ENCODE measurements around the gene ADAMTSL1.

The ADAMTSL1 gene

DNA sequence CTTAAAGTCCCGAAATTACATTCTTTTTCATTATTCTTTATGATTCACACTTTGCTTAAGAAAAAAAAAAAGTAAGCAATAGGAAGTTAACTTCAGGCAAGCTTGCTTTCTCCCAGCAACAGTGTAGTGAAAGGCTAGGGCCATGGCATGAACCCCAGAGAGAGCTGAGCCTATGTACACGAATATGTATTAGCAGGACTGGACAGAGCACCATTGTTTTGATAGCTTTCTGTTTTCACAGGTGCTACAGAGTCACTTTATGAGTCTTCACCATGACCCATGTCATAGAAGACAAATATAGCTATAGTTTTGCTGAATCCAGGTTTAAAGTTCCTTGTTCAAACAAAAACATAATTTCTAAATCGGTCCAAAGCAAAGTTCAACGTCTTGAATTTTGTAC, 199.2 kb downstream of the ADAMTSL1 start:
- H3K4me2 ChIP-seq (ENCODE audit: insufficient read depth, low read length): no peak overlapping the region
- H3K4me3 ChIP-seq (ENCODE audit: low read depth in 1 of 2, low read length in 2 of 2): no peak overlapping the region
- H3K9ac ChIP-seq (ENCODE audit: low read depth, low read length): no peak overlapping the region
- DNase-seq (no peak), ATAC-seq (ENCODE audit: insufficient read depth, low read depth) (no peak)
- no peaks in the 10 kb centered on the region for H3K79me2 ChIP-seq (ENCODE audit: insufficient read depth, low read length)
- no peak for TF ChIP-seq EZH2 (IDR thresholded peaks at IDR 0.05; ENCODE audit: borderline replicate concordance, low read depth, low read length, severe bottlenecking)
- TF ChIP-seq, protein P1, sequence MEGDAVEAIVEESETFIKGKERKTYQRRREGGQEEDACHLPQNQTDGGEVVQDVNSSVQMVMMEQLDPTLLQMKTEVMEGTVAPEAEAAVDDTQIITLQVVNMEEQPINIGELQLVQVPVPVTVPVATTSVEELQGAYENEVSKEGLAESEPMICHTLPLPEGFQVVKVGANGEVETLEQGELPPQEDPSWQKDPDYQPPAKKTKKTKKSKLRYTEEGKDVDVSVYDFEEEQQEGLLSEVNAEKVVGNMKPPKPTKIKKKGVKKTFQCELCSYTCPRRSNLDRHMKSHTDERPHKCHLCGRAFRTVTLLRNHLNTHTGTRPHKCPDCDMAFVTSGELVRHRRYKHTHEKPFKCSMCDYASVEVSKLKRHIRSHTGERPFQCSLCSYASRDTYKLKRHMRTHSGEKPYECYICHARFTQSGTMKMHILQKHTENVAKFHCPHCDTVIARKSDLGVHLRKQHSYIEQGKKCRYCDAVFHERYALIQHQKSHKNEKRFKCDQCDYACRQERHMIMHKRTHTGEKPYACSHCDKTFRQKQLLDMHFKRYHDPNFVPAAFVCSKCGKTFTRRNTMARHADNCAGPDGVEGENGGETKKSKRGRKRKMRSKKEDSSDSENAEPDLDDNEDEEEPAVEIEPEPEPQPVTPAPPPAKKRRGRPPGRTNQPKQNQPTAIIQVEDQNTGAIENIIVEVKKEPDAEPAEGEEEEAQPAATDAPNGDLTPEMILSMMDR (IDR thresholded peaks at IDR 0.05; ENCODE audit: borderline replicate concordance, extremely low read depth, low read length, poor library complexity, severe bottlenecking): no peak
- H3K27ac ChIP-seq (ENCODE audit: low read length): no peak overlapping the region
- H3K36me3 ChIP-seq (ENCODE audit: insufficient read depth, low read length): no peaks in the 10 kb centered on the region
- no peak overlapping the region for H2AFZ ChIP-seq (ENCODE audit: low read depth, low read length)
- peaks cover 3% of the 10 kb centered on the region for H3K27me3 ChIP-seq (ENCODE audit: insufficient read depth, low read length, poor library complexity)
- no peaks in the 10 kb centered on the region for H3K4me1 ChIP-seq (ENCODE audit: insufficient read depth, low read length)
- no peaks in the 10 kb centered on the region for H3K9me3 ChIP-seq (ENCODE audit: insufficient read depth, low read length, severe bottlenecking)
- no peaks in the 10 kb centered on the region for H4K20me1 ChIP-seq (ENCODE audit: insufficient read depth, low read length)

DNA sequence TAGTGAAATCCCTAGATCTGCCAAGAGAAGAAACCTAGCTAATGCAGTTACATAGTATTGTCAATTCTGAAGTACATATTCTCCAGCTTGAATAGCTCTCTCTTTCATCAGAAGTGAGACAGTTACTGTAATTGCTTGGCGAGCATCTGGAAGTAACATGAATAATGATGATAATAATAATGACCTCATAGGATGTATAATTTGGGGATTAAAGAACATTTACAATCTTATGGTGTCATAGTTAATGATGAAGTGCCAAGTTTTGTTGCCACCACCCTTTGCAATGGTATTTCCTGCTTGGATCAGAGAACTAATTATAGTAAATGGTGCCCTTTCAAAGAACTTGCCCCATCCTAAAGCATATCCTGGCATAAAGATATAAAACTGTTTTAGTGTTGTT, 201.4 kb downstream of the ADAMTSL1 start:
- DNase-seq (no peak), ATAC-seq (ENCODE audit: insufficient read depth, low read depth) (no peak)
- no peaks in the 10 kb centered on the region for H3K36me3 ChIP-seq (ENCODE audit: insufficient read depth, low read length)
- H2AFZ ChIP-seq (ENCODE audit: low read depth, low read length): no peak overlapping the region
- no peak overlapping the region for H3K4me2 ChIP-seq (ENCODE audit: insufficient read depth, low read length)
- H3K9me3 ChIP-seq (ENCODE audit: insufficient read depth, low read length, severe bottlenecking): no peaks in the 10 kb centered on the region
- no peak overlapping the region for H3K27ac ChIP-seq (ENCODE audit: low read length)
- H3K4me3 ChIP-seq (ENCODE audit: low read depth in 1 of 2, low read length in 2 of 2): no peak overlapping the region
- H3K27me3 ChIP-seq (ENCODE audit: insufficient read depth, low read length, poor library complexity): peaks cover 1% of the 10 kb centered on the region
- no peaks in the 10 kb centered on the region for H3K4me1 ChIP-seq (ENCODE audit: insufficient read depth, low read length)
- no peaks in the 10 kb centered on the region for H3K79me2 ChIP-seq (ENCODE audit: insufficient read depth, low read length)
- no peaks in the 10 kb centered on the region for H4K20me1 ChIP-seq (ENCODE audit: insufficient read depth, low read length)
- TF ChIP-seq EZH2 (IDR thresholded peaks at IDR 0.05; ENCODE audit: borderline replicate concordance, low read depth, low read length, severe bottlenecking): no peak
- TF ChIP-seq, protein P1 (IDR thresholded peaks at IDR 0.05; ENCODE audit: borderline replicate concordance, extremely low read depth, low read length, poor library complexity, severe bottlenecking): no peak
- H3K9ac ChIP-seq (ENCODE audit: low read depth, low read length): no peak overlapping the region

DNA sequence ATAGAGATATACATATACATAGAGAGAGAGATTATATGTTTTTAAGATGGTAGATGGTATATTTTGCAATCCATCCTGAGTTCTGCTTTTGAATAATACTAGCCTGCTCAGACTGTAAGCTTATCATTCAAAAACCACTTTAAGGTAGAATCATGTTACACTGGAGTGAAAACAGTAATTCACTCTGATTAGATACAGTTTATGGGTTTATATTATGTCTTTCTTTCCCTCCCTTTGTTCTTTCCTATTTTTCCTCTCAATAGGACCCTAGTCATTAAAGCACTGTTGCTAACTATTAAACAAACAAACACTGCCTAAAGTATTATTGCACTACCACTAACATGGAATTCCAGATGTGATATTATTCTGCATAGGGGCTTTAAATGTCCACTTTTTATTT, 202.0 kb downstream of the ADAMTSL1 start:
- Histone ChIP-seq H3K4me2 (ENCODE audit: insufficient read depth, low read length) (no peak overlapping the region), H3K27ac (ENCODE audit: low read length) (no peak overlapping the region), H3K36me3 (ENCODE audit: insufficient read depth, low read length) (no peaks in the 10 kb centered on the region), H3K4me3 (ENCODE audit: low read depth in 1 of 2, low read length in 2 of 2) (no peak overlapping the region), H3K4me1 (ENCODE audit: insufficient read depth, low read length) (no peaks in the 10 kb centered on the region), H4K20me1 (ENCODE audit: insufficient read depth, low read length) (no peaks in the 10 kb centered on the region), H3K9me3 (ENCODE audit: insufficient read depth, low read length, severe bottlenecking) (no peaks in the 10 kb centered on the region), H2AFZ (ENCODE audit: low read depth, low read length) (no peak overlapping the region), H3K27me3 (ENCODE audit: insufficient read depth, low read length, poor library complexity) (no peaks in the 10 kb centered on the region), H3K9ac (ENCODE audit: low read depth, low read length) (no peak overlapping the region), H3K79me2 (ENCODE audit: insufficient read depth, low read length) (no peaks in the 10 kb centered on the region)
- no peak for ATAC-seq (ENCODE audit: insufficient read depth, low read depth)
- no peak for TF ChIP-seq EZH2 (IDR thresholded peaks at IDR 0.05; ENCODE audit: borderline replicate concordance, low read depth, low read length, severe bottlenecking)
- TF ChIP-seq, protein P1 (IDR thresholded peaks at IDR 0.05; ENCODE audit: borderline replicate concordance, extremely low read depth, low read length, poor library complexity, severe bottlenecking): no peak
- DNase-seq: no peak

DNA sequence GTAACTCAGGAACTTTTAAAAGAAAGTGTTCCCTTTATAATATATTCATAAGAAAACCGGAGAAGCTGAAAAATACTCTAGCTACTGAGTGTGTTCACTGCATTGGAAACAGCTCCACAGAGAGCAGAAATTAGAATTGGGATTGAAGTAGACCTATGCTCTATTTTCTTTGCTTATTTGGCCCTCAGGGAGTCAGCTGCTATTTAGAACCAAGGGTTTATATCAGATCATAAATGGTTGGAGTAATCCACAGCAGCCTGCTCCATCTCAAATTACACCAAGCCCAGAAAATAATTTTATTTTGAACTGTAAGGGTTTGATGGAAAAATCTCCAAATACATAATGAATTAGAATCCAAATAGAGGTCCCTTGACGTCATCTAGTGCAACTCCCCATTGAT, 202.6 kb downstream of the ADAMTSL1 start:
- ATAC-seq (ENCODE audit: insufficient read depth, low read depth) (no peak), DNase-seq (no peak)
- Histone ChIP-seq H3K4me3 (ENCODE audit: low read depth in 1 of 2, low read length in 2 of 2) (no peak overlapping the region), H3K4me2 (ENCODE audit: insufficient read depth, low read length) (no peak overlapping the region), H3K9ac (ENCODE audit: low read depth, low read length) (no peak overlapping the region), H3K27ac (ENCODE audit: low read length) (no peak overlapping the region), H4K20me1 (ENCODE audit: insufficient read depth, low read length) (no peaks in the 10 kb centered on the region), H3K27me3 (ENCODE audit: insufficient read depth, low read length, poor library complexity) (no peaks in the 10 kb centered on the region), H3K9me3 (ENCODE audit: insufficient read depth, low read length, severe bottlenecking) (no peaks in the 10 kb centered on the region), H3K36me3 (ENCODE audit: insufficient read depth, low read length) (no peaks in the 10 kb centered on the region), H3K79me2 (ENCODE audit: insufficient read depth, low read length) (no peaks in the 10 kb centered on the region), H3K4me1 (ENCODE audit: insufficient read depth, low read length) (no peaks in the 10 kb centered on the region), H2AFZ (ENCODE audit: low read depth, low read length) (no peak overlapping the region)
- TF ChIP-seq EZH2 (IDR thresholded peaks at IDR 0.05; ENCODE audit: borderline replicate concordance, low read depth, low read length, severe bottlenecking): no peak

Measured in DND-41 (cell line).